ENCODE measurements around the gene ZNF280B.

Gene ZNF280B

GRCh38 chr22:22508274-22509176 is at the start of gene ZNF280B:
Gene ZNF280B, minus strand, starts transcription at chr22:22508742. Its CDS starts 19,344 bp downstream, at chr22:22489398.
- DNase-seq (ENCODE audit: low read depth in 1 of 2, low spot score in 1 of 2), result peak; percentile 63 to 77

GRCh38 chr22:22556995-22557925 is 48.7 kb upstream of the ZNF280B start:
- no peak for DNase-seq (ENCODE audit: low read depth in 1 of 2, low spot score in 1 of 2)

- DNase-seq (ENCODE audit: low read depth in 1 of 2, low spot score in 1 of 2), result no peak
Measured at GRCh38 chr22:22556578-22556977, 48.0 kb upstream of the ZNF280B start.

GRCh38 chr22:22555596-22555995 is 47.1 kb upstream of the ZNF280B start:
- no peak for DNase-seq (ENCODE audit: low read depth in 1 of 2, low spot score in 1 of 2)

- DNase-seq (ENCODE audit: low read depth in 1 of 2, low spot score in 1 of 2), result no peak
Measured at GRCh38 chr22:22554587-22555284, 46.2 kb upstream of the ZNF280B start.

- DNase-seq (ENCODE audit: low read depth in 1 of 2, low spot score in 1 of 2), result no peak
Measured at GRCh38 chr22:22553735-22554586, 45.4 kb upstream of the ZNF280B start.

- DNase-seq (ENCODE audit: low read depth in 1 of 2, low spot score in 1 of 2), result no peak
Measured at GRCh38 chr22:22553141-22553540, 44.6 kb upstream of the ZNF280B start.

GRCh38 chr22:22552630-22553029 is 44.1 kb upstream of the ZNF280B start:
- DNase-seq (ENCODE audit: low read depth in 1 of 2, low spot score in 1 of 2), result no peak

- no peak for DNase-seq (ENCODE audit: low read depth in 1 of 2, low spot score in 1 of 2)
Measured at GRCh38 chr22:22550789-22551434, 42.4 kb upstream of the ZNF280B start.

- DNase-seq (ENCODE audit: low read depth in 1 of 2, low spot score in 1 of 2), result no peak
Measured at GRCh38 chr22:22548910-22549309, 40.4 kb upstream of the ZNF280B start.

- no peak for DNase-seq (ENCODE audit: low read depth in 1 of 2, low spot score in 1 of 2)
Measured at GRCh38 chr22:22548317-22548716, 39.8 kb upstream of the ZNF280B start.

GRCh38 chr22:22547692-22548300 is 39.3 kb upstream of the ZNF280B start:
- no peak for DNase-seq (ENCODE audit: low read depth in 1 of 2, low spot score in 1 of 2)

GRCh38 chr22:22547226-22547625 is 38.7 kb upstream of the ZNF280B start:
- no peak for DNase-seq (ENCODE audit: low read depth in 1 of 2, low spot score in 1 of 2)

GRCh38 chr22:22546490-22546889 is 37.9 kb upstream of the ZNF280B start:
- no peak for DNase-seq (ENCODE audit: low read depth in 1 of 2, low spot score in 1 of 2)

- no peak for DNase-seq (ENCODE audit: low read depth in 1 of 2, low spot score in 1 of 2)
Measured at GRCh38 chr22:22545084-22545483, 36.5 kb upstream of the ZNF280B start.

GRCh38 chr22:22538226-22538989 is 29.9 kb upstream of the ZNF280B start:
- no peak for DNase-seq (ENCODE audit: low read depth in 1 of 2, low spot score in 1 of 2)

GRCh38 chr22:22536916-22537315 is 28.4 kb upstream of the ZNF280B start:
- no peak for DNase-seq (ENCODE audit: low read depth in 1 of 2, low spot score in 1 of 2)

- DNase-seq (ENCODE audit: low read depth in 1 of 2, low spot score in 1 of 2), result no peak
Measured at GRCh38 chr22:22536515-22536914, 28.0 kb upstream of the ZNF280B start.

- no peak for DNase-seq (ENCODE audit: low read depth in 1 of 2, low spot score in 1 of 2)
Measured at GRCh38 chr22:22535662-22536061, 27.1 kb upstream of the ZNF280B start.

Data from stimulated activated CD4-positive, alpha-beta T cell treated with anti-CD3 and anti-CD28 coated beads, Interleukin-15, amount 100 ng/mL, for 1 hour (primary cell).